Measurements from ENCODE around the gene PLA2G12A.

- TF ChIP-seq CTCF (IDR thresholded peaks at IDR 0.05; ENCODE audit: extremely low read depth in 1 of 2, insufficient read depth in 1 of 2, low read depth in 1 of 2, low read length in 2 of 2) (no peak), FOS (IDR thresholded peaks at IDR 0.05; ENCODE audit: borderline replicate concordance, insufficient read depth, low read length) (no peak), EZH2 (IDR thresholded peaks at IDR 0.05; ENCODE audit: borderline replicate concordance, low read depth, low read length, severe bottlenecking) (no peak), POLR2AphosphoS5 (IDR thresholded peaks at IDR 0.05; ENCODE audit: insufficient read depth, low read depth, low read length) (no peak), MAX (IDR thresholded peaks at IDR 0.05; ENCODE audit: insufficient read depth, insufficient read length) (no peak), POLR2A (IDR thresholded peaks at IDR 0.05; ENCODE audit: low read depth, low read length) (no peak), JUN (IDR thresholded peaks at IDR 0.05; ENCODE audit: borderline replicate concordance, insufficient read depth, insufficient read length, low read depth) (no peak), MYC (IDR thresholded peaks at IDR 0.05; ENCODE audit: low read depth, low read length) (no peak)
Measured at GRCh38 chr4:109748114-109748513, 18.2 kb upstream of the PLA2G12A start.

Data from endothelial cell of umbilical vein (primary cell).